ENCODE measurements around the gene CAPN2.

DNA sequence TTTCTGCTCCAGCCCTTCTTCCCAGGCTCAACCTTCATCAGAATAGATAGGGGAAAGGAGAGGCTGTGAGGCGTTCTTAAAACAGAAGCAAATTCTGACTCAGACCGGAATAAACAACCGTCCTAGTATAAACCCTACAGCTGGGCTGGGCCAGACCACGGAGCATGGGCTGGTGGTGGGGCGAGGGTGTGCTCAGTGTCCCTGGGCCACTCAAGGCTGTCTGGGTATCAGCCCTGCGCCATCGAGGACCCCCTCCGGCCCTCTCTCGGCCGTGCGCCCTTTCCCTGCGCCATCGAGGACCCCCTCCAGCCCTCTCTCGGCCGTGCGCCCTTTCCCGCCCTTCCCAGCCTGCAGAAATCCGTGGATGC is 36.0 kb downstream of the CAPN2 start:
- no peak for TF ChIP-seq POLR2A (IDR thresholded peaks at IDR 0.05)
- TF ChIP-seq CTCF (IDR thresholded peaks at IDR 0.05): no peak

All from testis (tissue), 2 donors.